ENCODE measurements around the gene CD300LF. TPM values are rescaled to one million over a fixed set of nuclear protein-coding genes. Genes with fewer than 3 reads are reported as not detected.

CD300LF gene
- total RNA-seq, 1 experiment from 2014 or later: not detected

GRCh38 chr17:74743755-74744154, 31.0 kb upstream of the CD300LF start:
- H3K4me2 ChIP-seq (ENCODE audit: low read length): no peak overlapping the region
- no peak overlapping the region for H2AFZ ChIP-seq (ENCODE audit: low read depth, low read length, poor library complexity, severe bottlenecking)
- RAD21 ChIA-PET (ENCODE audit: low non-redundant PET in 1 of 2, low total read pairs in 2 of 2, uncharacterized antibody in 2 of 2, unreplicated experiment in 2 of 2): interaction anchor here in 1 of 2 experiments (0.8 to 1.2 kb wide), 2 partner anchors 86 to 99 kb away, joined by 3 read pairs; no protein-coding TSS in a partner anchor
- no peak overlapping the region for H3K27ac ChIP-seq (ENCODE audit: low read depth, low read length)
- BruUV-seq (replicated peaks): no TSS peak
- TF ChIP-seq FOSL1 (IDR thresholded peaks at IDR 0.05; ENCODE audit: low read depth): no peak
- TF ChIP-seq TCF7L2 (IDR thresholded peaks at IDR 0.05; ENCODE audit: borderline replicate concordance, extremely low read depth, insufficient read depth, insufficient read length): no peak
- TF ChIP-seq SP1 (IDR thresholded peaks at IDR 0.05; ENCODE audit: low read depth): no peak
- no peak for TF ChIP-seq CTCF (IDR thresholded peaks at IDR 0.05 in 2 of 3, conservative IDR thresholded peaks at IDR 0.05 in 1 of 3; ENCODE audit: borderline replicate concordance in 1 of 3, insufficient read depth in 1 of 3, low read depth in 2 of 3, low read length in 2 of 3)
- TF ChIP-seq JUND (IDR thresholded peaks at IDR 0.05): no peak
- TF ChIP-seq ELF1 (IDR thresholded peaks at IDR 0.05; ENCODE audit: borderline replicate concordance, low read depth): no peak
- no peak for TF ChIP-seq YY1 (IDR thresholded peaks at IDR 0.05; ENCODE audit: extremely low read depth, insufficient replicate concordance, low read depth, low read length)
- TF ChIP-seq CBX3 (IDR thresholded peaks at IDR 0.05; ENCODE audit: low read depth): no peak
- no peak for TF ChIP-seq EGR1 (IDR thresholded peaks at IDR 0.05; ENCODE audit: low read depth)
- no peak for TF ChIP-seq ZNF274 (IDR thresholded peaks at IDR 0.05; ENCODE audit: low read depth, low read length)
- no peak for TF ChIP-seq ATF3 (IDR thresholded peaks at IDR 0.05)
- TF ChIP-seq MAX (IDR thresholded peaks at IDR 0.05): no peak
- no peak for TF ChIP-seq POLR2A (IDR thresholded peaks at IDR 0.05; ENCODE audit: borderline replicate concordance, extremely low read depth, insufficient read depth, insufficient read length)
- TF ChIP-seq SIN3A (IDR thresholded peaks at IDR 0.05; ENCODE audit: low read depth): no peak
- TF ChIP-seq SRF (IDR thresholded peaks at IDR 0.05; ENCODE audit: low read depth): no peak
- TF ChIP-seq ZBTB33 (IDR thresholded peaks at IDR 0.05; ENCODE audit: extremely low read depth, insufficient replicate concordance, low read length): no peak
- no peak for TF ChIP-seq RAD21 (IDR thresholded peaks at IDR 0.05; ENCODE audit: low read depth)
- H3K36me3 ChIP-seq (ENCODE audit: control insufficient read depth in 1 of 2, insufficient read depth in 2 of 2, low read length in 2 of 2): no peaks in the 10 kb centered on the region
- no peak overlapping the region for H3K4me3 ChIP-seq (replicated peaks in 1 of 2; ENCODE audit: low read depth in 1 of 2, low read length in 2 of 2)
- H3K9me2 ChIP-seq (ENCODE audit: insufficient read depth): no peaks in the 10 kb centered on the region
- H3K4me1 ChIP-seq (ENCODE audit: control insufficient read depth in 1 of 2, insufficient read depth in 2 of 2, low read length in 2 of 2): peaks cover 17 to 23% of the 10 kb centered on the region in 2 experiments; a peak in 3 of 4 replicates
- CTCF ChIA-PET: interaction anchor here (0.8 to 4.5 kb wide), 6 partner anchors 7 to 178 kb away, joined by 4 to 55 read pairs (median 24); partner anchors contain the start of genes FDXR and RAB37
- intact Hi-C loops (cut with micrococcal nuclease): loop anchor here (1.0 to 2.0 kb wide), 3 partner anchors 27 to 121 kb away; no protein-coding TSS in a partner anchor
- H3K79me2 ChIP-seq (ENCODE audit: insufficient read depth, low read length): peaks cover 2% of the 10 kb centered on the region; the same call in 1 of the 2 replicates
- H4K20me1 ChIP-seq (ENCODE audit: insufficient read depth): no peaks in the 10 kb centered on the region
- no peak overlapping the region for H3K9ac ChIP-seq (ENCODE audit: low read length)
- ATAC-seq: no peak
- H3K9me3 ChIP-seq (ENCODE audit: control insufficient read depth in 1 of 2, insufficient read depth in 1 of 2, low read depth in 1 of 2, low read length in 2 of 2): no peaks in the 10 kb centered on the region
- POLR2A ChIA-PET: no interaction called here
- no peaks in the 10 kb centered on the region for H3K27me3 ChIP-seq (ENCODE audit: insufficient read depth, low read length)
- DNase-seq (ENCODE audit: low read depth, low spot score): no peak
